Hematopoietic multipotent progenitor cell (in vitro differentiated cells): ENCODE measurements around the gene HEATR5A. TPM values are rescaled to one million over a fixed set of nuclear protein-coding genes. Genes with fewer than 3 reads are reported as not detected.
A peak's percentile ranks its signal among the peaks of the same experiment; 100 is the strongest.
"Not testable (repeated sequence)": the region's sequence is repeated elsewhere in the genome, so short reads cannot be mapped to it uniquely, and the experiment has no call there.

Source experiments
- DNase-seq, 3 donors: peaks; one replicate each; pipeline ENCODE4 v3.0.0-alpha.2; 2011 to 2015; ENCODE audit warnings: low read depth in 2 of 3, low spot score in 2 of 3
- total RNA-seq: library from RNA; depleted of rRNA; stranded (reverse); fragments of >200 nt; gene quantifications from one replicate; pipeline ENCODE4 v1.2.3, GENCODE V29; 2012

The HEATR5A gene
- total RNA-seq, 1 donor = 8.6 TPM

- DNase-seq = no peak
Observed at GRCh38 chr14:31287294-31287972, 132.9 kb downstream of the HEATR5A start.

GRCh38 chr14:31286456-31287293 is 133.7 kb downstream of the HEATR5A start:
- no peak for DNase-seq

GRCh38 chr14:31283578-31284252 is 136.6 kb downstream of the HEATR5A start:
- peak in 1 of 3 donors; percentile 36 for DNase-seq

GRCh38 chr14:31283153-31283552 is 137.2 kb downstream of the HEATR5A start:
- no peak for DNase-seq

- DNase-seq = no peak
Observed at GRCh38 chr14:31280871-31281220, 139.5 kb downstream of the HEATR5A start.

GRCh38 chr14:31280132-31280870 is 140.0 kb downstream of the HEATR5A start:
- no peak for DNase-seq

- no peak for DNase-seq
Observed at GRCh38 chr14:31278883-31279282, 141.5 kb downstream of the HEATR5A start.

GRCh38 chr14:31277085-31277484 is 143.3 kb downstream of the HEATR5A start:
- no peak for DNase-seq

- DNase-seq = not testable (repeated sequence)
Observed at GRCh38 chr14:31276417-31276816, 143.9 kb downstream of the HEATR5A start.

GRCh38 chr14:31275731-31276130 is 144.6 kb downstream of the HEATR5A start:
- no peak for DNase-seq

GRCh38 chr14:31271648-31272047 is 148.7 kb downstream of the HEATR5A start:
- DNase-seq = no peak

GRCh38 chr14:31270196-31270772 is 150.1 kb downstream of the HEATR5A start:
- no peak for DNase-seq

- DNase-seq = no peak
Observed at GRCh38 chr14:31269634-31270195, 150.6 kb downstream of the HEATR5A start.

- no peak for DNase-seq
Observed at GRCh38 chr14:31268216-31268615, 152.1 kb downstream of the HEATR5A start.

- DNase-seq = no peak
Observed at GRCh38 chr14:31266437-31267331, 153.7 kb downstream of the HEATR5A start.

GRCh38 chr14:31265701-31266398 is 154.5 kb downstream of the HEATR5A start:
- no peak for DNase-seq

- DNase-seq = no peak
Observed at GRCh38 chr14:31263485-31264133, 156.7 kb downstream of the HEATR5A start.
